Raji (cell line): ENCODE measurements around the gene PDP2.

ENCODE experiments used
- POLR2A ChIP-seq: IDR thresholded peaks from 2 replicates; pipeline ENCODE4 v1.6.1; 2011; ENCODE audit warnings: low read depth, low read length, control low read depth; ENCODE audit not compliant: insufficient read depth

The PDP2 gene

DNA sequence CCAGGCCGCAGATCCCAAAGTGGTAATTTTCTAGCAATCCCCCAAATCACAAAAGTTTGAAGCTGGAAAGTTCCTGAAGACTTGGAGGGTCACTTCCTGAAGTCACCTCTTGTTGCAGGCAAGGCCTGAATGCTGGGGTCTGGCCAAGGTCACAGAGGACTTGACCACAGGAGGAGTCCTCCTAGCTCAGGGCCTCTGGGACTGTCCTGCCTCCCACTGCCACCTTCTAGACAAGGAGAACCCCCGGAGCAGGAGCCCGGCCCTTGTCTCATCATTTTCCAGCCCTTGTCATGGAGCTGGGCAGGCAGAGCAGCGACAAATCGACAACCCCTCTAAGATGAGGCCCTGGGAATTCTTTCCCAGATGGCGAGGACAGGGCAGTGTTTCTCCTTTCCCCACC, 38.0 kb downstream of the PDP2 start:
- no peak for TF ChIP-seq POLR2A

DNA sequence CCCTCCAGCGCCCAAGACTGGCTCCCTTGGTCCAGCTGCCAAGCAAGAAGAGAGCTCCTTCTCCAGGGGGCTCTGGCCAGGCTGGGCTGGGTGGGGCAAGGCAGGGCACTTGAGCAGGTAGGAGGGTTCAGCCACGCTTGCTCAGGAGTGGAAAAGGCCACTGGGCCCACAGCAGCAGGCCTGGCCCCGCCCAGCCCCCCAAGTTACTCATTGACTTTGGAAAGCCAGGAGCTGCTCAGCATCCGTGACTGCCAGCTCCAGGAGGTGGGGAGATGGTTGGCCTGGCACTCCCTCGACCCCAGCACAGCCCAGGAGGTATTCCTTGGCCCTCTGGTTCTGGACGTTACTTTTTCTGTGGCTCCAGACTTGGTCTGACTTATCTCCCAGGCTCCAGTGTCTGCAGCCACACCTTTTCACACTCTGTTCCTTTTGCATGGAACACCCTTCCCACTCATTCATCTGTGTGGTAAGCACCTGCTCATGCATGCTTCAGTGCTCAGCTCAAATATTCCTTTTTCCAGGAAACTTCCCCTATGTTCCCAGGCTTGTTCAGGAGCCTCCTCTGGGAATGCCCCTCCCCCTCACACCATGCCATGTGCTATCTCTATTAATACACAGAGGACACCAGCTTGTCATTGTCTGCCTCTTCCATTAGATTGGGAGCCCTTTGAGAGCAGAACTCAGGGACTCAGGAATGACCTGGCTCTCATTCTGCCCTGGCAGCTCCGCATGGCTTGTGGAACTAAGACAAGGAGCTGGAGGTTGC, 38.7 kb downstream of the PDP2 start, which contains the start of gene CDH16:
Gene CDH16 (minus strand): TSS at position 83 of the 766 bp plus-strand sequence. CDS start 820 bp downstream, outside the sequence.
- TF ChIP-seq POLR2A: no peak

DNA sequence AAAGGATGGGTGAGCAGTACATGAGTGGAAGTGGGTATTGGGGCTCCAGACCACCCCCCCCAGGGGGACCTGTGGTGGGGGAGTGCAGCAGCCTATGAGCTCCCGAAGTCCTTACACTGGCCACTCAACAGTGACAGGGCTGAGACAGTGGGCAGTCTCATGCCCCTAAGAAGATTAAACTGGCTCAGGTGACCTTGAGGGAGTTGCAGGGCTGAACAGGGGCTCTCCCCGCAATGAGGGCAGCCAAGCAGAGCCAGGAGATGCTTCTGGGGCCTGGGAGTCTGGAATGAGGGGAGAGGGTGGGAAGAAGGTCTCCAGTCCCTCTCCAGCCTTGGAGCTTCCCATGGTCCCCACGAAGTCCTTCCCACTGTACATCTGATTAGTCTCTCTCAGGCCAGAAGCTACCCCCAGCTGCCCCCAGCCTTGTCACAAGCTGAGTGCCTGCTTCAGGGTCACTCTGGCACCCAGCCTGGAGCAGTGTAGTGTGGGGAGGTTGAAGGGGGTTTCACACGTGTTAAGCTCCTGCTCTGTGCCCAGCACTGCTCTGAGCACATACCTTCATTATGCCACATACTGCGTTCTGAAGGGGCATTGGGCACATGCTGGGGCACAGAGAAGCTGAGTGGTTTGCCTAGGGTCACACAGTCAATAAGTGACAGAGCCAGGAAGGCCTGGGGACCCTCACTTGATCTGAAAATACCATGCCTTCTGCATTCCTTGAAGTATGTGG, 39.4 kb downstream of the PDP2 start:
- TF ChIP-seq POLR2A: no peak

DNA sequence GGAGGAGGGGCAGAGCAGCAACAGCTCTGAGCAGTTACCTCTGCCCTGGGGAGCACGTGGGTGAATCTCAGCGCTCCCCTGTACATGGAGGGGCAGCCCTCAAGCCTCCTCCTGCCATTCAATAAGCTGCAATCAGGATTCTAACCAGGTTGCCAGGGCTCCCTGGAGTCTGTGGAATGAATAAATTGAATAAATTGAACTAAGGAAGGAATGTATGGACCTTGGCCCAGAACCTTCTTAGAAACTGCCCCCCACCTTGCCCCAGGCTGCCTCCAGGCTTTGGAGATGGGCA, 39.9 kb downstream of the PDP2 start:
- TF ChIP-seq POLR2A: no peak

DNA sequence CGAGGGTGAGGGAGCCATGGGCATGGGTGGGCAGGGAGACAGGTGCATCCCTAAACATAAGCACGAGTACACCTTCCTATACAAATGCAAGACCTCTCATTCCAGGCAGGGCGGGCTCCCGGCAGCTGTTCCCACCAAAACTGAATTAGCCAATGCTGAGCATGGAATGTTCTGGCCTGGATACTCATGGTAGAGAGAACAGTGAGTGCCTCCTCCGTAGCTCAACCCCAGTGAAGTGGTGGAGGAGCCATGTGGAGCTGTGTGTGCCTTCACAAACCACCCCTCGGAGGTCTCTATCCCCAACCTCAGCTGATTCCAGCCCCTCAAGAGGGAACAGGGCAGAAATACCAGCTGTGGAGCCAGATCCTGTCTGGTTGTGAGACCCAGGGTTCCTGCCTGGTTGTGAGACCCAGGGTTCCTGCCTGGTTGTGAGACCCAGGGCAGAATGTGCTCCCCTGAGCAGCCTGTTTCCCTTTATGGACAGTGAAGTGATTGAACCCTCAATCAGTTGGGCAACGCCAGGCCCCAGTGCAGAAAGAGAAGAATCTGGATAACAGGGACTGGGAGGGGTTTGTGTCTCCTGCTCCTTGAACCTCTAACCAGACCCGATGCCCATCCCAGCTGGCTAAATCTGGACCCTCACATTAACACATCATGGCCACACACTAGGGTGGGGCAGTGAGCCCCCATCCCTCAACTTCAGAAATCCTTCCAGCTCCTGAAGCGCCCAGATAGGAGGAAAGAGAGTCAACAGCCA, 40.8 kb downstream of the PDP2 start:
- no peak for TF ChIP-seq POLR2A

DNA sequence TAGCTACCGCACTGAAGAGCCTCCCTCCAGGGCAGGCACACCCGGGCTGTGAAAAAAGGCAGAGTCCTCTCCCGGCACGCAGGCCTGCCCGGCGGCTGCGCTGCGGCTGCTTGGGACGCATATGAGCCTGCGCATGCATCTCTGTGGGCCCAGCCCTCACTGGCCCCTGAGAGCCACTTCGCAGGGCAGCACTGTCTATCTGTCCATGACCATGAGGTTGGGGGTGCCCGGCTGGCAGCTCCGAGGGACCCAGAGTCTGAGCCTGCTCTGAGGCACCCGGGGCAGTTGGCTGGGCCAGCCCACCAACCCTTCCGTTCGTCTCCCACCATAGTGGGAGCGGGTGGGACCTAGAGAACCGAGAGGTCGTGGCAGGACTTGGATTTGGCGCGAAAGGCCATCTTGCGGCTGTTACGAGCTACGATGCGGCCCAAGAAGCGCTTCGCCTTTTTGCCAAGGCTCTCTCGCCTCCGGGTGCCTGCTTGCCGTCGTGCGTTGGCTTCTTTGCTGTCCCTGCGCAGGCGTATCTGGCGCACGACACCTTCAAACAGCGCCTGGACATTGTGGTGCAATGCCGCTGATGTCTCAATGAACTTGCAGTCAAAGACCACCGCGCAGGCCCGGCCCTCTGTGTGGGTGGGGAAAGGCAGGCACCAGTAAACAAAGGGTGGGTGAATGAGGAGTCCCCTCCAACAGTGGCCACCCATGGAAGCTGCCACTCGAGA, 41.6 kb downstream of the PDP2 start:
- no peak for TF ChIP-seq POLR2A

DNA sequence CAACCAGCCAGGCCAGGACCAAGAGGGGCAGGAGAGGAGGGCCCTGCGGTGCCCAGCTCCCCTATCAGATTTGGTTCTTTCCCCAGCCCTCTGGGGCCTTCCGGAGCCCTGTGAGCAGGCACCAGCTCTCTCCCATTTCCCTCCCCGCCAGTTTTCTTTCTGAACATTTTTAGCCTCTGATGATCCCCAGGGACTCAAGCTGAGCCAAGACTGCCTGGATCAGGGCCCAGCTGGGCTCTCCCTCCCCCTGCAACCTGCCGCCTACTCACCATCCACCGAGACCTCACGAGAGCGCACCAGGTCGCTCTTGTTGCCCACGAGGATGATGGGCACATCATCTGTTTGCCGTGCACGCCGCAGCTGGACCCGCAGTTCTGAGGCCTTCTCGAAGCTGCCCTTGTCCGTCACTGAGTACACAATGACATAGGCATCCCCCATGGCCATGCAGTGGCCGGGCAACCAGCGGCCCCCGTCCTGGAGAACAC, 43.0 kb downstream of the PDP2 start:
- TF ChIP-seq POLR2A: no peak

DNA sequence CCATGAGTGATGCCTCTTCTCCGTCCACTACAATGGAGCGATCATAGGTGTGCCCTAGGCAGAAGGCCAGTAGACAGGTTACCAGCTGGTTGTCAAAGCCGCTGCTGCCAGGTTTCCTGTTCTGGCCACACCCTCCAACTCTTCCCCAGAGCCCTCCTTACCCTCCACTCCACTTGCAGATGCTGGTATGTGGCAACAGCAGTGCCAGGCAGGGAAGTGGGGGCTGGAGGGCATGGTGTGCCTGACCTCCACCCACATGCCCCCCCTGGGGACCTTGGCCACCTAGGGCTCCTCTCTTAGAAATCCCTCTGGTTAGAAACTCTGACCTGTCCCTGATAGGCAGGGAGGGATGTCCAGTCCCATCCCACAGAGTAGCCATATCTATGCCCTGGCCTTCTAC, 43.6 kb downstream of the PDP2 start:
- no peak for TF ChIP-seq POLR2A

DNA sequence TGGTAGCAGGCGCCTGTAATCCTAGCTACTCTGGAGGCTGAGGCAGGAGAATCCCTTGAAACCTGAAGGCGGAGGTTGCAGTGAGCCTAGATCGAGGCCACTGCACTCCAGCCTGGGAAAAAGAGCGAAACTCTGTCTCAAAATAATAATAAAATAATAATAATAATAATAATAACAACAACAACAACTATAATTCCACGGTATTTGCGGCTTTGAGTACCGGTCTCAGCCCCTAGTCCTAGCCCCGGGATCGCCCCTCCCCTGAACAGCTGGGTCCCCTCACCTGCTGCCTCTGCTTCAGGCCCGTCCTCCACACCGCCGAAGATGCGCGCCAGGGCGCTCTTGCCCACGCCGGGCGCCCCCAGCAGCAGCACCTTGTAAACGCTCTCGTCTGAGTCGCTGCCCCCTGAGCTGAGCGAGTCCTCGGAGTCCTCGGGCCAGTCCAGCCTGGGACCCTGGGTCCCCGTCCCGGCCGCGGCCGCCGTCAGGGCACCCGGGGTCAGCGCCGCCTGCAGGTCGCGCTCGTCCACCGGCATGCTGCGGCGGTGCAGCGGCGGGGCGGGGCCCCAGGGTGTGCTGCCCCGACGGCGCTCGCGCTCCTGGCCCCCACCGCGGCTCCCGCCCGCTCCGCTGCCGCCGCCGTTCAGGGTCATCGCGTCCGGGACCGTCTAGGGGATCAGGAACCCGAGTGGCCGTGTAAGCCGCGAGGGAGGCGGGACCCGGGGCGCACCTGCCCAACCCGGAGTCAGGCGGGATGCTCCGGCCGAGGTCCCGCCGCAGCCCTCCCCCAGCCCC, 44.4 kb downstream of the PDP2 start:
- no peak for TF ChIP-seq POLR2A

DNA sequence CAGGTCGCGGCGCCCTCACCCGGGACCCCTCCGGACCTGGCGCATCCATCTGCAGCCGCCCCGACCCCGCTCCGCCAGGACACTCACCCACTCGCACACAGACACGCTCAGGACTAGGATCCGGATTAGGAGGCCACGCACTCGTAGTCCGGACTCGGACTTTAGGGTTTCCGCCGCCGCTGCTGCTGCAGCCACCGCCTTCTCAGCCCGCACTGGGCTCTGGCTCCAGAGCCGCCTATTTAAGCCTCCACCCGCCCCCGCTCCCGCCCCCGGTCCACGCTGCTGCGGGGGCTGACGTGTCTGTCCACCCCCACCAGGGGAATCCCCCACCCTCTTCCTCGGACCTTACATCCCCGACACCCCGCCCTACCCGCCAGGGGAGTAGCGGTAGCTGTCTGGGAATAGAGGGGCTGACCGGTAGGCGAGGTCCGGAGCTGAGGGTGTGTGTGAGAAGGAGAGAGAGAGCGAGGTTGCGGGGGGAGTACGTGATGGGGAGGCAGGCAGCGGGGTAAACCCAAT, 45.1 kb downstream of the PDP2 start, which contains the start of gene RRAD:
Gene RRAD (minus strand): TSS at position 214 of the 519 bp plus-strand sequence. CDS start 356 bp downstream, outside the sequence.
- no peak for TF ChIP-seq POLR2A

DNA sequence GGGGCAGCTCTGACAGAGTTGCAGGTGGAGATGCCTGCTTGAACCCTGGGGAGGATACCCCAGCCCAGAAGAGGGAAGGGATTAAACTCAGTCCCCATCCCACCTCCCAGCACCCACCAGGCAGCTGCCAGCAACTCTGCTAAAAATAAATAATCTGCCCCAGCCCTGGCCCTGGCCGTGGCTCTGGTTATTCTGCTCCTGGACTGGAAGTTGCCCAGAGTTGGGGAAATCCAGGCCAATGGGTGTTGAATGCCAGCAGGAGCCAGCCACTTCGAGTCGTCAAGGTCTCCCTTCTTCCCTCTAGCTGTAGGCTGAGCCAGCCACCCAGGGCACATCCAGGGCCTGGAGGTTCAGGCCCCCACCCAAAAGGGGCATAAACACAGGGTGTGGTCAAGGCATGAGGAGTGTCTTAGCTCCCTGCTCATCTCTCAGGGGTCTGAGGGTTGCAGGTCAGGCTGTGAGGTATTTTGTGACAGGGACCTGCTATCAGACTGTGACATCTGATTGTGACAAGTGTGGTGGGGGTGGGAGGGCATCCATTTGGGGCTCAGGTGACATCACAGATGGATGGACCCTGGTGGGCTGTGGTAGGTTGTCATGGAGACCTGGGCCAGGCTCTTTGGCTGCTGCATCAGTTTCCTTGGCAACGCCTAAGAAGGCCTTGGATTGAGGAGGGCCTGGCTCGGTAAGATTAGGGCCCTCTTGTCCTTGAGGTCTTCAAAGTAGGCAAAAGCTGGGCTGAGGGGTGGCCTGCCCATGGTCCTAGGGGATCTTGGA, 46.0 kb downstream of the PDP2 start:
- TF ChIP-seq POLR2A: no peak

DNA sequence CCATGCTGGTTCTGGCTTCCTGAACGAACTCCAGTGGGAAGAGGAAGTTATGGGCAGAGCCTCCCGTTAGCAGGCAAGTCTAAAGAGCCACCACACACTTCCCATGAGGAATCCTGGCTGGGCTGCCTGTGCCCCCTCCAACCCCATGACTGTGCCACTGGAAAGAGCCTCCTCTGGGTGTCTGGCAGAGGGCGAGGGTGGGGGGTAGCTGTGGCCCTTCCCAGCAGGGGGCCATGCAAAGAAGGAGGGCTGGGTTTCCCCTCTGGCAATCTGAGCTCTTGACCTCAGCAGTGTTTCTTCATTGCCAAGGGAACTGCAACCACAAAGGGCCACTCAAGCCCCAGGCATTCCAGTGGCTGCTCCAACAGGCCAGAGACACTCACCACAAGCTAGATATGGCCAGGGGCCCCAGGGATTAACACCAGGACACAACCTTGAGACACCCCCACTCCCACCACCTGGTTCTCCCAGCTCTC, 46.7 kb downstream of the PDP2 start:
- TF ChIP-seq POLR2A: no peak
